HG03442 (cell line): ENCODE measurements around the gene BPIFB1.

Experiments
- ATAC-seq: cut with Tn5 transposase; IDR thresholded peaks from one replicate; pipeline ENCODE4 v1.9.1; 2021; ENCODE audit warnings: mild to moderate bottlenecking, moderate library complexity; ENCODE audit not compliant: unreplicated experiment

The BPIFB1 gene

DNA sequence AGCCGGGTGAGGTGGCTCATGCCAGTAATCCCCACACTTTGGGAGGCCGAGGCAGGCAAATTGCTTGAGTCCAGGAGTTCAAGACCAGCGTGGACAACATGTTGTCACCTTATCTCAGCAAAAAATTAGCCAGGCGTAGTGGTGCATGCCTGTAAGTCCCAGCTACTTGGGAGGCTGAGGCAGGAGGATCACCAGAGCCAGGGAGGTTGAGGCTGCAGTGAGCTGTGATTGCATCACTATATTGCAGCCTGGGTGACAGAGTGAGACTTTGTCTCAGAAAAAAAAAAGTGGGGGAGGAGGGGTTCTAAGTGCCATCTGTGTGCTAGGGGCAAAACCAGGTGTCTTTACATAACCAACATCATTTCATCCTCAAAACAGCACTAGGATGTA lies 70.0 kb downstream of the BPIFB1 start:
- no peak for ATAC-seq
